Kidney (tissue), 14 donors: ENCODE data around the gene PARD6A. TPM values are rescaled to one million over a fixed set of nuclear protein-coding genes. Genes with fewer than 3 reads are reported as not detected.

Experiments
- DNase-seq, 5 donors: peaks; one replicate each; pipeline ENCODE4 v3.0.0-alpha.2; 2013 to 2020
- FAIRE-seq: peaks from 2 replicates; lab custom pipeline; 2012; peaks lifted over from hg19 to GRCh38; lab: Jason Lieb, UNC
- H3K27ac ChIP-seq, 2 donors: one replicate each; pipeline ENCODE4 v1.7.0; 2013; ENCODE audit warnings: low read depth in 2 of 2, low read length in 2 of 2, inconsistent platforms in 1 of 2
- H3K27me3 ChIP-seq: one replicate; pipeline ENCODE4 v1.7.1; 2013; ENCODE audit warnings: low read length, inconsistent platforms; ENCODE audit not compliant: control insufficient read depth, insufficient read depth
- H3K36me3 ChIP-seq, 3 donors: one replicate each; pipeline versions ENCODE4 v1.7.0 to v1.7.1; 2013; ENCODE audit warnings: low read length in 3 of 3, control low read depth in 1 of 3, inconsistent platforms in 1 of 3; ENCODE audit not compliant: insufficient read depth in 3 of 3, control insufficient read depth in 2 of 3
- H3K4me1 ChIP-seq, 3 donors: one replicate each; pipeline versions ENCODE4 v1.7.0 to v1.7.1; 2013; ENCODE audit warnings: low read length in 3 of 3, inconsistent platforms in 1 of 3, low read depth in 1 of 3; ENCODE audit not compliant: control insufficient read depth in 2 of 3, insufficient read depth in 2 of 3
- H3K4me3 ChIP-seq, 3 donors: one replicate each; pipeline versions ENCODE4 v1.7.0 to v1.8.1; 2013; ENCODE audit warnings: low read length in 3 of 3, control low read depth in 1 of 3, inconsistent platforms in 1 of 3
- H3K9ac ChIP-seq, 3 donors: one replicate each; pipeline versions ENCODE4 v1.7.0 to v1.7.1; 2013; ENCODE audit warnings: low read length in 3 of 3, control low read depth in 1 of 3, inconsistent platforms in 1 of 3
- H3K9me3 ChIP-seq, 3 donors: one replicate each; pipeline versions ENCODE4 v1.7.0 to v1.7.1; 2013; ENCODE audit warnings: low read length in 3 of 3, control low read depth in 1 of 3, inconsistent platforms in 1 of 3; ENCODE audit not compliant: control insufficient read depth in 2 of 3, insufficient read depth in 1 of 3
- CTCF ChIP-seq: IDR thresholded peaks from 3 replicates; pipeline ENCODE4 v1.5.1; 2012; ENCODE audit warnings: mild to moderate bottlenecking, moderate library complexity, borderline replicate concordance; ENCODE audit not compliant: insufficient read depth; ENCODE audit errors: extremely low read depth
- intact Hi-C: fragments of 100-400 bp; cut with DNase I; formaldehyde crosslinking; loops from one replicate; pipeline ENCODE4 v1.11.1; 2022
- polyA plus RNA-seq: library from polyadenylated mRNA; stranded (reverse); fragments of 350-450 nt; fragmentation: Illumina TruSeq; extraction: RNeasy Lipid Tissue Mini Kit (QIAGEN cat#74804); gene quantifications from one replicate; pipeline ENCODE4 v1.2.3, GENCODE V29; 2014; ENCODE audit warnings: low read depth, low replicate concordance; ENCODE audit not compliant: insufficient read depth
- total RNA-seq: library from RNA; stranded (reverse); fragmentation: NEBNext Ultra II Directional; extraction: Animal tissue kit (Norgen Biotek cat#: 25700); gene quantifications from one replicate; pipeline ENCODE4 v1.2.1, GENCODE V29; 2021
- donor health status: control.
- donor health status: control.
- donor health status: control.
- donor health status: control.
- donor health status: control.
- donor health status: DM: yes; HTN: yes; CAD: no.
- donor health status: Normal renal cell carcinoma (clear cell type).

The PARD6A gene
- total and polyA plus RNA-seq, 2 donors from 2014 or later = 6.1 to 17.1 TPM

DNA sequence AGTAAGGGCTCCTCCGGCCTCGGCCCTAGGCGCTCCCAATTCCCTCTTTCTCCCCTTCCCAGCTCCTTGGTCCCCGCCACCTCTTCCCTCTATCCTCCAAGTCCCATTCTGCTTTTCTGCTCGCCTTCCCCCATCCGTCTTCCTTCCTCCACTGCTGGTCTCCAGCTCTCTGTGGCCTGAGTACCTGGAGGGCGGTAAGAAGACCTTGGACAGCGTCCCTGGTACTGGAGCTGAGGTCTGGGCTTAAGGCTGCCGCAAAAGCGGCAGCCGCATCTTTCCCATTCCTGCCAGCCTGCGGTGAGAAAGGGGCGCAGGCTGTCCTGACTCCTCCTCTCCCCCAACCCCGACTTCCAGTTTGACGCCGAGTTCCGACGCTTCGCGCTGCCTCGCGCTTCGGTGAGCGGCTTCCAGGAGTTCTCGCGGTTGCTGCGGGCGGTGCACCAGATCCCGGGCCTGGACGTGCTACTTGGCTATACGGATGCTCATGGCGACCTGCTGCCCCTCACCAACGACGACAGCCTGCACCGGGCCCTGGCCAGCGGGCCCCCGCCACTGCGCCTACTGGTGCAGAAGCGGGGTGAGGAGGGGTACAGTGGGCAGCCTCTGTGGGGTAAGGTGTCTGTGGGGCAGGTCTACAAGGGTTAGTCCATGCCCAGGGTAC lies 471 bp downstream of the PARD6A start:
- peaks cover 0 to 25% (median 9%) of the 10 kb centered on the region in 3 donors for H3K4me1 ChIP-seq
- peak; percentile 76 to 88 (median 83) for DNase-seq
- peak overlapping the region; percentile 37 to 92 (median 81) for H3K4me3 ChIP-seq
- intact Hi-C loops = no loop called here
- peak overlapping the region; percentile 75 to 93 for H3K27ac ChIP-seq
- no peak for TF ChIP-seq CTCF
- H3K9ac ChIP-seq = peak overlapping the region in 1 of 3 donors; percentile 71
- peaks cover 0 to 3% (median 0%) of the 10 kb centered on the region in 3 donors for H3K36me3 ChIP-seq
- no peaks in the 10 kb centered on the region for H3K27me3 ChIP-seq
- no peaks in the 10 kb centered on the region for H3K9me3 ChIP-seq
- FAIRE-seq = no peak

DNA sequence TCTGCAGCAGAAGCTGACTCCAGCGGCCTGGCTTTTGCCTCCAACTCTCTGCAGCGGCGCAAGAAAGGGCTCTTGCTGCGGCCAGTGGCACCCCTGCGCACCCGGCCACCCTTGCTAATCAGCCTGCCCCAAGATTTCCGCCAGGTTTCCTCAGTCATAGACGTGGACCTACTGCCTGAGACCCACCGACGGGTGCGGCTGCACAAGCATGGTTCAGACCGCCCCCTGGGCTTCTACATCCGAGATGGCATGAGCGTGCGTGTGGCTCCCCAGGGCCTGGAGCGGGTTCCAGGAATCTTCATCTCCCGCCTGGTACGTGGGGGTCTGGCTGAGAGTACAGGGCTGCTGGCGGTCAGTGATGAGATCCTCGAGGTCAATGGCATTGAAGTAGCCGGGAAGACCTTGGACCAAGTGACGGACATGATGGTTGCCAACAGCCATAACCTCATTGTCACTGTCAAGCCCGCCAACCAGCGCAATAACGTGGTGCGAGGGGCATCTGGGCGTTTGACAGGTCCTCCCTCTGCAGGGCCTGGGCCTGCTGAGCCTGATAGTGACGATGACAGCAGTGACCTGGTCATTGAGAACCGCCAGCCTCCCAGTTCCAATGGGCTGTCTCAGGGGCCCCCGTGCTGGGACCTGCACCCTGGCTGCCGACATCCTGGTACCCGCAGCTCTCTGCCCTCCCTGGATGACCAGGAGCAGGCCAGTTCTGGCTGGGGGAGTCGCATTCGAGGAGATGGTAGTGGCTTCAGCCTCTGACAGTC lies 1.3 kb downstream of the PARD6A start:
- Histone ChIP-seq H3K4me3 (no peak overlapping the region), H3K27ac (no peak overlapping the region), H3K9me3 (no peaks in the 10 kb centered on the region), H3K27me3 (no peaks in the 10 kb centered on the region), H3K9ac (no peak overlapping the region), H3K36me3 (peaks cover 0 to 3% (median 0%) of the 10 kb centered on the region in 3 donors), H3K4me1 (peaks cover 0 to 29% (median 9%) of the 10 kb centered on the region in 3 donors)
- intact Hi-C loops = no loop called here
- FAIRE-seq (no peak), DNase-seq (peak in 2 of 5 donors; percentile 63 to 77)
- no peak for TF ChIP-seq CTCF

DNA sequence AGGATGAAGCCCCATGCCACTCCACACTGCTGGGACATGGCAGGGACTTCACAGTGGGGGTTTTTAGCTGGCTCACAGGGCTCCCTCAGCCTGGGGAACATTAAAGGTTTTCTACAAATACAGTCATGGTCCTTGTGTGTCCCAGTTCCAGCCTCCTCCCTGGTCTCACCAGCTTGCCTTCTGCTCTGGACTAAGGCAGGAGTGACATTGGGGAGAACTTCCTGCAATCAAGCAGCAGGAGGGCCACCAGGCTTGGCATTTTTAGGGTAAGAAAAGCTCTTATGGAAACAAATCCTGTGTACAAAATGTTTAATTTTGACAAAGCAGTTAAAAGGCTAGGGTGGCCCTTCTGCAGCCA lies 1.9 kb downstream of the PARD6A start:
- DNase-seq = no peak
- no peak for FAIRE-seq

More for the DNA sequence above, 1.9 kb downstream of the PARD6A start:
- H3K27me3 ChIP-seq = no peaks in the 10 kb centered on the region
- intact Hi-C loops = no loop called here
- H3K9ac ChIP-seq = no peak overlapping the region
- no peak overlapping the region for H3K4me3 ChIP-seq
- H3K27ac ChIP-seq = no peak overlapping the region
- H3K4me1 ChIP-seq = peaks cover 0 to 34% (median 13%) of the 10 kb centered on the region in 3 donors
- peaks cover 0 to 3% (median 0%) of the 10 kb centered on the region in 3 donors for H3K36me3 ChIP-seq
- no peaks in the 10 kb centered on the region for H3K9me3 ChIP-seq
- no peak for TF ChIP-seq CTCF
